ENCODE measurements around the gene B4GALT2. TPM values are rescaled to one million over a fixed set of nuclear protein-coding genes. Genes with fewer than 3 reads are reported as not detected.

B4GALT2 gene
- total and polyA plus RNA-seq, 9 of the 15 experiments (the other 6 are each of a cell fraction or from before 2014, with no cell fraction given), result 1.3 to 86.8 (median 43.8) TPM

DNA sequence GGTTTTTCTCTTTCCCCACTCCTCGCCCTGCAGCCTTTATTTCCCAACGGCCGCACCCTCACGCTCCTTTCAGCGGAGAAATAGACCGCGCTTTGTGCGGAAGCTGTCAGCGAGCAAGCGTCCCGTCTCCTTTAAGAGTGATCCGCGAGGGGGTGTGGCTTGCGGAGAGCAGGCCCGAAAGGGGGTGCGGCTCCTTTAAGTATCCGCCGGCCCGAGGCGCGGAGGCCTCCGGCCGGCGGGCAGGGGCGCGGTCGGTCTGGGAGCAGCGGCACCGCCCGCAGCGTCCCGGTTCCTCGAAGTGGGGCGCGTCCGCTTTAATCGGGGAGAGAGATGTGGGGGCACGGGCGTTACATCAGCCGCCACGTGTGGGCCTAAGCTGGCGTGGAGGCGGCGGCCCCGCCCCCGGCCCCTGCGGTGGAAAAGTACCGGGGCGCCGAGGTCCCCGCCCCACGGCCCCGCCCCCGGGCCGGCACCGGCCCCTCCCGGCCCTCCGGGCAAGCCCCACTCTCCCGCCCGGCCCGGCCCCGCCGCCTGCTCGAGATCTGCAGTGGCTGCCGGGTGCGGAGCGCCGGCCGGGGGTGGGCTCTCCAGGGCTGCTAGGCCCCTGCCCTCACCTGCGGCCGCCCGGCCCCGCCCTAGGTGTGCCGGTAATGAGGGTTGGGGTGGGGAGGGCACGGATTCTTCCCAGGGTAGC is 51.0 kb downstream of the B4GALT2 start (continued):
- TF ChIP-seq, protein P1, sequence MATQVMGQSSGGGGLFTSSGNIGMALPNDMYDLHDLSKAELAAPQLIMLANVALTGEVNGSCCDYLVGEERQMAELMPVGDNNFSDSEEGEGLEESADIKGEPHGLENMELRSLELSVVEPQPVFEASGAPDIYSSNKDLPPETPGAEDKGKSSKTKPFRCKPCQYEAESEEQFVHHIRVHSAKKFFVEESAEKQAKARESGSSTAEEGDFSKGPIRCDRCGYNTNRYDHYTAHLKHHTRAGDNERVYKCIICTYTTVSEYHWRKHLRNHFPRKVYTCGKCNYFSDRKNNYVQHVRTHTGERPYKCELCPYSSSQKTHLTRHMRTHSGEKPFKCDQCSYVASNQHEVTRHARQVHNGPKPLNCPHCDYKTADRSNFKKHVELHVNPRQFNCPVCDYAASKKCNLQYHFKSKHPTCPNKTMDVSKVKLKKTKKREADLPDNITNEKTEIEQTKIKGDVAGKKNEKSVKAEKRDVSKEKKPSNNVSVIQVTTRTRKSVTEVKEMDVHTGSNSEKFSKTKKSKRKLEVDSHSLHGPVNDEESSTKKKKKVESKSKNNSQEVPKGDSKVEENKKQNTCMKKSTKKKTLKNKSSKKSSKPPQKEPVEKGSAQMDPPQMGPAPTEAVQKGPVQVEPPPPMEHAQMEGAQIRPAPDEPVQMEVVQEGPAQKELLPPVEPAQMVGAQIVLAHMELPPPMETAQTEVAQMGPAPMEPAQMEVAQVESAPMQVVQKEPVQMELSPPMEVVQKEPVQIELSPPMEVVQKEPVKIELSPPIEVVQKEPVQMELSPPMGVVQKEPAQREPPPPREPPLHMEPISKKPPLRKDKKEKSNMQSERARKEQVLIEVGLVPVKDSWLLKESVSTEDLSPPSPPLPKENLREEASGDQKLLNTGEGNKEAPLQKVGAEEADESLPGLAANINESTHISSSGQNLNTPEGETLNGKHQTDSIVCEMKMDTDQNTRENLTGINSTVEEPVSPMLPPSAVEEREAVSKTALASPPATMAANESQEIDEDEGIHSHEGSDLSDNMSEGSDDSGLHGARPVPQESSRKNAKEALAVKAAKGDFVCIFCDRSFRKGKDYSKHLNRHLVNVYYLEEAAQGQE (IDR thresholded peaks at IDR 0.05; ENCODE audit: borderline replicate concordance), result no peak
- TF ChIP-seq, protein P1 (CRISPR knock-in tag; IDR thresholded peaks at IDR 0.05; ENCODE audit: low read depth), result peak; percentile 29; the same call in 1 of the 2 replicates
- no peak for TF ChIP-seq MAFG (tag; conservative IDR thresholded peaks at IDR 0.05)
- no peak for TF ChIP-seq SMAD3 (CRISPR knock-in tag; conservative IDR thresholded peaks at IDR 0.05)
- no peak for TF ChIP-seq SMARCE1 (IDR thresholded peaks at IDR 0.05)
- TF ChIP-seq ZNF140 (CRISPR knock-in tag; IDR thresholded peaks at IDR 0.05), result no peak
- no peak for TF ChIP-seq CBX5 (IDR thresholded peaks at IDR 0.05; ENCODE audit: borderline replicate concordance, low read depth)
- TF ChIP-seq ZKSCAN3 (CRISPR knock-in tag; IDR thresholded peaks at IDR 0.05), result no peak
- TF ChIP-seq EWSR1 (IDR thresholded peaks at IDR 0.05; ENCODE audit: borderline replicate concordance, low read depth, partially characterized antibody), result no peak
- peak; percentile 57 for TF ChIP-seq ELF1 (tag; IDR thresholded peaks at IDR 0.05)
- no peak for TF ChIP-seq EZH2 (IDR thresholded peaks at IDR 0.05; ENCODE audit: borderline replicate concordance, low read depth, low read length)
- no peak for TF ChIP-seq CBX2 (IDR thresholded peaks at IDR 0.05; ENCODE audit: insufficient read depth, low read length, poor library complexity, severe bottlenecking)
- no peak for TF ChIP-seq GABPB1 (CRISPR knock-in tag; IDR thresholded peaks at IDR 0.05)
- no peak for TF ChIP-seq MTA1 (IDR thresholded peaks at IDR 0.05; ENCODE audit: borderline replicate concordance)
- TF ChIP-seq ZNF324 (CRISPR knock-in tag; IDR thresholded peaks at IDR 0.05), result no peak
- no peak for TF ChIP-seq DMBX1 (CRISPR knock-in tag; IDR thresholded peaks at IDR 0.05; ENCODE audit: borderline replicate concordance)
- TF ChIP-seq RCOR1 (IDR thresholded peaks at IDR 0.05; ENCODE audit: borderline replicate concordance in 1 of 2, low read depth in 2 of 2, low read length in 2 of 2), result peak in 1 of 2 experiments; percentile 69; a peak in 2 of 4 replicates
- no peak for TF ChIP-seq ZNF23 (CRISPR knock-in tag; IDR thresholded peaks at IDR 0.05)
- TF ChIP-seq ZNF644 (tag; IDR thresholded peaks at IDR 0.05; ENCODE audit: low read depth), result no peak
- no peak for TF ChIP-seq FOXJ3 (CRISPR knock-in tag; IDR thresholded peaks at IDR 0.05)
- no peak for TF ChIP-seq ZNF408 (CRISPR knock-in tag; IDR thresholded peaks at IDR 0.05; ENCODE audit: low read depth)
- no peak for TF ChIP-seq ZNF699 (CRISPR knock-in tag; IDR thresholded peaks at IDR 0.05; ENCODE audit: insufficient replicate concordance)
- no peak for TF ChIP-seq BMI1 (IDR thresholded peaks at IDR 0.05; ENCODE audit: low read length)

All from K562 (cell line).